22Rv1 (cell line): ENCODE data around the gene IGFL3.

Experiments
- CTCF ChIP-seq: fragments of 450-650 bp; IDR thresholded peaks from 2 replicates; pipeline ENCODE4 v1.5.1; 2017; ENCODE audit warnings: mild to moderate bottlenecking
- ZFX ChIP-seq: fragments of 450-650 bp; IDR thresholded peaks from 2 replicates; pipeline ENCODE4 v1.6.1; 2017; ENCODE audit warnings: antibody characterized with exemption, borderline replicate concordance

- TF ChIP-seq CTCF (no peak), ZFX (no peak)
These were observed 38.2 kb upstream of the IGFL3 start for GRCh38 chr19:46162731-46163130.
